A549 (cell line): ENCODE data around the gene CDH5.

ENCODE experiments used
- CEBPB ChIP-seq, 2 experiments: fragments of >200 bp in 1 of 2; sonication (Bioruptor Twin) in 1 of 2; formaldehyde crosslinking in 1 of 2; IDR thresholded peaks; 2 replicates each; pipeline ENCODE4 v1.6.1; 2012 to 2016
- CTCF ChIP-seq: fragments of >200 bp; sonication (Bioruptor Twin); formaldehyde crosslinking; IDR thresholded peaks from 3 replicates; pipeline ENCODE4 v1.5.1; 2016
- EHMT2 ChIP-seq: fragments of 200-600 bp; sonication (generic); IDR thresholded peaks from 2 replicates; pipeline ENCODE4 v1.6.1; 2016; ENCODE audit warnings: antibody characterized with exemption, low read depth, mild to moderate bottlenecking, moderate library complexity
- ELK1 ChIP-seq: fragments of 150-350 bp; IDR thresholded peaks from 2 replicates; pipeline ENCODE4 v1.6.1; 2014; ENCODE audit warnings: low read depth, mild to moderate bottlenecking, low read length
- EP300 ChIP-seq, 2 experiments: fragments of >200 bp; sonication (Bioruptor Twin); formaldehyde crosslinking; IDR thresholded peaks; 2 replicates in 1 of 2; 3 replicates in 1 of 2; pipeline ENCODE4 v1.6.1; 2016 to 2017
- FOSL2 ChIP-seq, 2 experiments: fragments of 450-650 bp in 1 of 2; fragments of >200 bp in 1 of 2; sonication (Bioruptor Twin) in 1 of 2; formaldehyde crosslinking; IDR thresholded peaks; 2 replicates each; pipeline versions ENCODE4 v1.5.0 to v1.6.1; 2016 to 2020; ENCODE audit warnings: mild to moderate bottlenecking in 1 of 2, moderate library complexity in 1 of 2
- HOXB13 ChIP-seq: fragments of 250-450 bp; sonication (Bioruptor Pico); IDR thresholded peaks from 2 replicates; pipeline ENCODE4 v1.5.0; 2020; ENCODE audit warnings: low read depth, mild to moderate bottlenecking, moderate library complexity
- MAFK ChIP-seq: fragments of 450-650 bp; IDR thresholded peaks from 2 replicates; pipeline ENCODE4 v1.6.1; 2014; ENCODE audit not compliant: partially characterized antibody
- MAZ ChIP-seq: fragments of 150-350 bp; IDR thresholded peaks from 2 replicates; pipeline ENCODE4 v1.6.1; 2014; ENCODE audit warnings: antibody characterized with exemption, low read depth, low read length, borderline replicate concordance
- POLR2A ChIP-seq: IDR thresholded peaks from 2 replicates; pipeline ENCODE4 v1.6.1; 2012; ENCODE audit warnings: mild to moderate bottlenecking, low read length
- RFX5 ChIP-seq: fragments of 450-650 bp; IDR thresholded peaks from 2 replicates; pipeline ENCODE4 v1.7.1; 2014; ENCODE audit warnings: antibody characterized with exemption, mild to moderate bottlenecking, moderate library complexity
- SMC3 ChIP-seq: fragments of >200 bp; sonication (Bioruptor Twin); formaldehyde crosslinking; IDR thresholded peaks from 3 replicates; pipeline ENCODE4 v1.6.1; 2018; ENCODE audit warnings: inconsistent platforms

- TF ChIP-seq EP300 (IDR thresholded peaks at IDR 0.05) (no peak), EHMT2 (no peak), CTCF (no peak), RFX5 (no peak), HOXB13 (CRISPR knock-in tag) (no peak), MAZ (no peak), SMC3 (no peak), POLR2A (no peak), ELK1 (no peak), FOSL2 (IDR thresholded peaks at IDR 0.05) (no peak), FOSL2 (CRISPR knock-in tag; IDR thresholded peaks at IDR 0.05) (no peak), CEBPB (IDR thresholded peaks at IDR 0.05) (no peak), MAFK (no peak)
These were observed 62.9 kb downstream of the CDH5 start for GRCh38 chr16:66429290-66429962.
